Right cardiac atrium (tissue), 5 donors: ENCODE results near the gene EXOC4. TPM values are rescaled to one million over a fixed set of nuclear protein-coding genes. Genes with fewer than 3 reads are reported as not detected.
A peak's percentile ranks its signal among the peaks of the same experiment; 100 is the strongest.

ENCODE experiments used
- ATAC-seq, 2 donors: fragments of 200-7000 bp; cut with Tn5 transposase; one replicate each; pipeline versions ENCODE4 v1.8.0 to v1.9.1; 2020; ENCODE audit warnings: moderate library complexity in 2 of 2, mild to moderate bottlenecking in 1 of 2
- DNase-seq, 3 donors: peaks; one replicate each; pipeline ENCODE4 v3.0.0-alpha.2; 2020
- H3K27ac ChIP-seq: one replicate; pipeline ENCODE4 v1.5.1; 2013; ENCODE audit warnings: mild to moderate bottlenecking, low read length, control low read depth, moderate library complexity
- H3K27me3 ChIP-seq: one replicate; pipeline ENCODE4 v1.6.1; 2013; ENCODE audit not compliant: control insufficient read depth, insufficient read depth
- H3K4me1 ChIP-seq: one replicate; pipeline ENCODE4 v1.6.1; 2013; ENCODE audit warnings: low read length; ENCODE audit not compliant: control insufficient read depth, insufficient read depth
- H3K4me3 ChIP-seq: one replicate; pipeline ENCODE4 v1.5.1; 2013; ENCODE audit warnings: low read length, control low read depth
- H3K9me3 ChIP-seq: one replicate; pipeline ENCODE4 v1.6.1; 2013; ENCODE audit warnings: low read length; ENCODE audit not compliant: control insufficient read depth
- WGBS: extraction: QIAGEN DNeasy Blood & Tissue Kit; methylation state at CpG from one replicate; pipeline ENCODE4 v1.1.7; 2013; 5-methylcytosine and 5-hydroxymethylcytosine counted together
- intact Hi-C, 4 donors: fragments of 100-400 bp; cut with DNase I; formaldehyde crosslinking; loops; one replicate each; pipeline versions ENCODE4 v1.11.0 to v1.14.0; 2022 to 2023
- polyA plus RNA-seq: library from polyadenylated mRNA; stranded (reverse); fragments of 200-250 nt; gene quantifications from one replicate; pipeline ENCODE4 v1.2.3, GENCODE V29; 2013
- total RNA-seq, 4 donors: library from RNA; stranded (reverse); fragmentation: NEBNext Ultra II Directional; extraction: Animal tissue kit (Norgen Biotek cat#: 25700); gene quantifications; one replicate each; pipeline ENCODE4 v1.2.1, GENCODE V29; 2021
- donor health status: healthy with polysubstance abuse.
- donor health status: DM: no; HTN: yes; CAD: no.
- donor health status: DM: no; HTN: no; CAD: no.
- donor health status: DM: no; HTN: yes; CAD: no; lungs with severe emphysema.
- donor health status: DM: yes; HTN: yes; CAD: no.

The EXOC4 gene
- total and polyA plus RNA-seq, 5 donors, result 11.9 to 45.9 (median 39.7) TPM

GRCh38 chr7:133912916-133913697 is 660.2 kb downstream of the EXOC4 start:
- ATAC-seq (no peak), DNase-seq (no peak)
- H3K4me1 ChIP-seq, result no peaks in the 10 kb centered on the region
- no peak overlapping the region for H3K27ac ChIP-seq
- H3K9me3 ChIP-seq, result no peaks in the 10 kb centered on the region
- H3K27me3 ChIP-seq, result no peaks in the 10 kb centered on the region
- 93% methylated on average over 2 of the region's 2 CpGs for WGBS
- intact Hi-C loops, result no loop called here
- H3K4me3 ChIP-seq, result no peak overlapping the region

GRCh38 chr7:133916621-133917020 is 663.7 kb downstream of the EXOC4 start:
- H3K27me3 ChIP-seq, result no peaks in the 10 kb centered on the region
- H3K4me3 ChIP-seq, result no peak overlapping the region
- no peak overlapping the region for H3K27ac ChIP-seq
- no peak for ATAC-seq
- intact Hi-C loops, result no loop called here
- WGBS, result 97% methylated on average over 3 of the region's 3 CpGs
- no peak for DNase-seq
- no peaks in the 10 kb centered on the region for H3K9me3 ChIP-seq
- no peaks in the 10 kb centered on the region for H3K4me1 ChIP-seq

DNA sequence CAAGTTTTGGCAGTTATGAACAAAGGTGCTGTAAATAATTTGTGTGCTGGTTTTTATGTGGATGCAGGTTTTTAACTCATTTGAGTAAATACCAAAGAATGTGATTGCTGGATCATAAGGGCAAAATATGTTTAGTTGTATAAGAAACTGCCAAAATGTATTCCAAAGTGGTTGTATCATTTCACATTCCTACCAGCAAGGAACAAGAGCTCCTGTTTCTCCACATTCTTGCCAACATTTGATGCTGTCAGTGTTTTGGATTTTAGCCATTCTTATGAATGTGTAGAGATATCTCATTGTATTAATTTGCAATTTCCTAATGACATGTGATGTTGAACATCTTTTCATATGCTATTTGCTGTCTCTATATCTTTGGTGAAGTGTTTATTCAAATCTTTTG is 666.9 kb downstream of the EXOC4 start:
- ATAC-seq (no peak), DNase-seq (no peak)
- Histone ChIP-seq H3K27ac (no peak overlapping the region), H3K9me3 (no peaks in the 10 kb centered on the region), H3K4me1 (no peaks in the 10 kb centered on the region), H3K27me3 (no peaks in the 10 kb centered on the region), H3K4me3 (no peak overlapping the region)
- intact Hi-C loops, result no loop called here

DNA sequence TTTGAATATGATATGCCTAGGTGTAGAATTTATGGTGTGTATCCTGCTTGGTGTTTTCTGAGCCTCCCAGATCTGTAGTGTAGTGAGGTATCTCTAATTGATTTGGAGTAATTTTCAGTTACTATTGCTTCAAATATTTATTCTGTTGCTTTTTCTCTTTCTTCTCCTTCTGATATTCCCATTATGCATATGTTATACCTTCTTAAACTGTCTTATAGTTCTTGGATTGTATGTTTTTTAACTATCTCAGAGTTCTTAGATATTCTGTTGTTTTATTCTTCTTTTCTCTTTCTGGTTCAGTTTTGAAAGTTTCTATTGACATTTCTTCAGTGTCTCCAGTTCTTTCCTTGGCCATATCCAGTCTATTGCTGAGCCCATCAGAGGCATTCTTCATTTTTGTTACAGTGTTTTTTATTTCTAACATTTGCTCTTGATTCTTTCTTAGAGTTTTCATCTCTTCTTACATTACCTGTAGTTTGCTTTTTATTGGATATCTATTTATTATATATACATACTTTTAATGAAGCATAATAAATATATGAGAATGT is 668.8 kb downstream of the EXOC4 start:
- no peak overlapping the region for H3K4me3 ChIP-seq
- H3K9me3 ChIP-seq, result no peaks in the 10 kb centered on the region
- ATAC-seq, result no peak
- no peak overlapping the region for H3K27ac ChIP-seq
- no peak for DNase-seq
- intact Hi-C loops, result no loop called here
- H3K4me1 ChIP-seq, result no peaks in the 10 kb centered on the region
- no peaks in the 10 kb centered on the region for H3K27me3 ChIP-seq

DNA sequence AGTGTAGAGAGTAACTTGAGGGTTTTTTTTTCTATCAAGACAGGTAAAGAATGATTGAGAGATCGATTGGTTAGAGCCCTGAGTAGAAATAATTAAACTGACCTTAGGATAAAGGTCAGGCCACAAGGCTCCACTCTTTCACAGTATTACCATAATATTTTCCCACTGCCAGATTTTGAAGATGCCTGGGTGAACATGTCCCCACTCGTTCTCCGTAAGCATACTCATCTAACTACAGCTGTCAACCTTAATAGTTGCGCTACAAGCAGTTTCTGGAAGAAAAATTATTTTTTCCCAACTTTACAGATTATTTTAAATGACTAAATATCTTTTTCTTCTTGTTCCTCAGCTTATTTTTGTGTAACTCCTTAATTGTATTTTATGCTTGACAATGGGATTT is 671.1 kb downstream of the EXOC4 start:
- Histone ChIP-seq H3K9me3 (no peaks in the 10 kb centered on the region), H3K27ac (no peak overlapping the region), H3K4me3 (no peak overlapping the region), H3K4me1 (no peaks in the 10 kb centered on the region), H3K27me3 (no peaks in the 10 kb centered on the region)
- DNase-seq (no peak), ATAC-seq (no peak)
- intact Hi-C loops, result no loop called here
- 97% methylated on average over 4 of the region's 4 CpGs for WGBS

- WGBS, result 70% methylated on average over 1 of the region's 1 CpG
- Histone ChIP-seq H3K27me3 (no peaks in the 10 kb centered on the region), H3K9me3 (no peaks in the 10 kb centered on the region), H3K4me1 (no peaks in the 10 kb centered on the region), H3K4me3 (no peak overlapping the region), H3K27ac (no peak overlapping the region)
- DNase-seq, result no peak
- intact Hi-C loops, result no loop called here
- ATAC-seq, result no peak
Measured at GRCh38 chr7:133931053-133931452, 678.2 kb downstream of the EXOC4 start.

GRCh38 chr7:133932591-133932990 is 679.7 kb downstream of the EXOC4 start:
- 97% methylated on average over 1 of the region's 1 CpG for WGBS
- no peak overlapping the region for H3K4me3 ChIP-seq
- DNase-seq (no peak), ATAC-seq (no peak)
- H3K27ac ChIP-seq, result no peak overlapping the region
- no peaks in the 10 kb centered on the region for H3K27me3 ChIP-seq
- no peaks in the 10 kb centered on the region for H3K9me3 ChIP-seq
- intact Hi-C loops, result no loop called here
- H3K4me1 ChIP-seq, result no peaks in the 10 kb centered on the region

GRCh38 chr7:133934262-133934976 is 681.5 kb downstream of the EXOC4 start:
- no peak overlapping the region for H3K27ac ChIP-seq
- intact Hi-C loops, result no loop called here
- no peaks in the 10 kb centered on the region for H3K9me3 ChIP-seq
- H3K4me1 ChIP-seq, result no peaks in the 10 kb centered on the region
- ATAC-seq (no peak), DNase-seq (no peak)
- 88% methylated on average over 9 of the region's 9 CpGs for WGBS
- H3K27me3 ChIP-seq, result no peaks in the 10 kb centered on the region
- H3K4me3 ChIP-seq, result no peak overlapping the region

DNA sequence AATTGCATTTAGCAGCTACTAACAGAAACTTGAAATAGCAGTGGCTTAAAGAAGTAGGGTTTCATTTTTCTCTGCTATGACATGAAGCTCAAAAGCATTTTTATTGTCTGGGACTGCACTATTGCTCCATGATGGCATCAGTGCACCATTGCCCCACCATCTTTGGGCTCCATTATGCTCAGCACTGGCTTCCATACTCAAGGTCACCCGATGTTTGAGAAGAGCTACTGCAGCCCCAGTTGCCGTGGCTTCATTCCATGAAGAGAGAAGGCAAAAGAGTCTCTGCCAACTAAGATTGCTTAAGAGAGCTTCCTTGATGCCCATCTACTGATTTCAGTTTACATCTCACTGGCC is 682.1 kb downstream of the EXOC4 start:
- Histone ChIP-seq H3K9me3 (no peaks in the 10 kb centered on the region), H3K27ac (no peak overlapping the region), H3K27me3 (no peaks in the 10 kb centered on the region), H3K4me3 (no peak overlapping the region), H3K4me1 (no peaks in the 10 kb centered on the region)
- intact Hi-C loops, result no loop called here
- ATAC-seq, result no peak
- no peak for DNase-seq
- WGBS, result 64% methylated on average over 2 of the region's 2 CpGs

DNA sequence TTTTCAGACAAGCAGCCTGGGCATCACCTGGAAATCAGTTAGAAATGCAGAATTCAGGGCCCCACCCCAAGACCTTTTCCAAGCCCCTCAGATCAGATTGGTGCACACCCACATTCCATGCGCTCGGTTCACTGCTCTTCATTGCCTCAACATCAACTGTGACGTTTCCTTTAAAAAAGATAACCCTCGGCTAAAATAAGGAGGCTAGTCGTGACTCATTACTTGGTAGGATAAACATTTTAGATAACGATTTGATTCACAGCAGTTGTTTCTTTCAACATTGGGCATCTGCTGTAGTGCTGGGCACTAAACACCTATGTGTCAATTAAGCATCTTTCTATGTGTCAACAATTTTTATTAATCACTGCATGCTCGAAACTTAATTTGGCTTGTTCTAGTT is 683.2 kb downstream of the EXOC4 start:
- no peak for DNase-seq
- no peaks in the 10 kb centered on the region for H3K27me3 ChIP-seq
- ATAC-seq, result peak in 1 of 2 donors; percentile 35
- no peak overlapping the region for H3K4me3 ChIP-seq
- intact Hi-C loops, result no loop called here
- WGBS, result 65% methylated on average over 7 of the region's 7 CpGs
- H3K4me1 ChIP-seq, result no peaks in the 10 kb centered on the region
- H3K27ac ChIP-seq, result no peak overlapping the region
- H3K9me3 ChIP-seq, result no peaks in the 10 kb centered on the region

- Histone ChIP-seq H3K27me3 (no peaks in the 10 kb centered on the region), H3K4me1 (no peaks in the 10 kb centered on the region), H3K4me3 (no peak overlapping the region), H3K9me3 (no peaks in the 10 kb centered on the region), H3K27ac (no peak overlapping the region)
- WGBS, result 96% methylated on average over 6 of the region's 6 CpGs
- ATAC-seq (no peak), DNase-seq (no peak)
- intact Hi-C loops, result no loop called here
Measured at GRCh38 chr7:133937786-133938185, 684.9 kb downstream of the EXOC4 start.
